H9 (cell line): ENCODE measurements around the gene IP6K2. TPM values are rescaled to one million over a fixed set of nuclear protein-coding genes. Genes with fewer than 3 reads are reported as not detected.

Experiments
- DNase-seq: peaks from one replicate; pipeline ENCODE4 v3.0.0-alpha.2; 2017
- H2AFZ ChIP-seq: one replicate; pipeline ENCODE4 v1.6.1; 2013; ENCODE audit warnings: mild to moderate bottlenecking, low read length, control low read depth, moderate library complexity
- H2AK5ac ChIP-seq: 2 replicates; pipeline ENCODE4 v1.6.1; 2013; ENCODE audit warnings: low read length, control low read depth, mixed read lengths; ENCODE audit not compliant: insufficient read length
- H2BK120ac ChIP-seq: one replicate; pipeline ENCODE4 v1.6.1; 2013; ENCODE audit warnings: low read depth, mild to moderate bottlenecking, low read length, control low read depth, inconsistent platforms; ENCODE audit not compliant: poor library complexity, severe bottlenecking
- H2BK12ac ChIP-seq: 2 replicates; pipeline ENCODE4 v1.6.1; 2013; ENCODE audit warnings: low read length, control low read depth, mixed read lengths, low read depth; ENCODE audit not compliant: insufficient read length
- H2BK15ac ChIP-seq: 2 replicates; pipeline ENCODE4 v1.6.1; 2013; ENCODE audit warnings: low read depth, low read length, control low read depth
- H2BK20ac ChIP-seq: one replicate; pipeline ENCODE4 v1.6.1; 2013; ENCODE audit warnings: low read depth, mild to moderate bottlenecking, low read length, control low read depth, inconsistent platforms; ENCODE audit not compliant: poor library complexity, severe bottlenecking
- H2BK5ac ChIP-seq: 2 replicates; pipeline ENCODE4 v1.6.1; 2013; ENCODE audit warnings: low read length, control low read depth, mixed read lengths; ENCODE audit not compliant: insufficient read length
- H3K14ac ChIP-seq: 2 replicates; pipeline ENCODE4 v1.6.1; 2013; ENCODE audit warnings: low read length, control low read depth; ENCODE audit not compliant: insufficient read depth
- H3K18ac ChIP-seq: 2 replicates; pipeline ENCODE4 v1.6.1; 2013; ENCODE audit warnings: low read depth, mild to moderate bottlenecking, mixed read lengths, low read length, control low read depth; ENCODE audit not compliant: insufficient read length
- H3K23ac ChIP-seq: 2 replicates; pipeline ENCODE4 v1.6.1; 2013; ENCODE audit warnings: low read length, control low read depth, mixed read lengths, low read depth; ENCODE audit not compliant: insufficient read length
- H3K23me2 ChIP-seq: 2 replicates; pipeline ENCODE4 v1.6.1; 2013; ENCODE audit warnings: low read depth, mild to moderate bottlenecking, mixed read lengths, low read length, control low read depth; ENCODE audit not compliant: insufficient read length, poor library complexity, severe bottlenecking
- H3K27ac ChIP-seq: 2 replicates; pipeline ENCODE4 v1.5.1; 2013; ENCODE audit warnings: low read length, control low read depth, mixed read lengths, low read depth; ENCODE audit not compliant: insufficient read length
- H3K27me3 ChIP-seq: 2 replicates; pipeline ENCODE4 v1.6.1; 2013; ENCODE audit warnings: low read length, control low read depth, inconsistent platforms; ENCODE audit not compliant: insufficient read depth
- H3K4ac ChIP-seq: 2 replicates; pipeline ENCODE4 v1.6.1; 2013; ENCODE audit warnings: low read depth, mild to moderate bottlenecking, control low read depth, inconsistent platforms, low read length, moderate library complexity
- H3K4me1 ChIP-seq: 2 replicates; pipeline ENCODE4 v1.6.1; 2013; ENCODE audit warnings: low read length, control low read depth, inconsistent platforms; ENCODE audit not compliant: insufficient read depth
- H3K4me2 ChIP-seq: 2 replicates; pipeline ENCODE4 v1.6.1; 2013; ENCODE audit warnings: low read length, control low read depth, mixed read lengths; ENCODE audit not compliant: insufficient read length, insufficient read depth
- H3K56ac ChIP-seq: 2 replicates; pipeline ENCODE4 v1.6.1; 2013; ENCODE audit warnings: low read depth, mild to moderate bottlenecking, mixed read lengths, low read length, control low read depth; ENCODE audit not compliant: insufficient read length
- H3K79me1 ChIP-seq: 2 replicates; pipeline ENCODE4 v1.6.1; 2013; ENCODE audit warnings: low read depth, mild to moderate bottlenecking, moderate library complexity, low read length, control low read depth, inconsistent platforms; ENCODE audit not compliant: insufficient read depth, poor library complexity, severe bottlenecking
- H3K79me2 ChIP-seq: 2 replicates; pipeline ENCODE4 v1.6.1; 2013; ENCODE audit warnings: low read length, control low read depth, inconsistent platforms; ENCODE audit not compliant: insufficient read depth
- H3K9ac ChIP-seq: 2 replicates; pipeline ENCODE4 v1.6.1; 2013; ENCODE audit warnings: low read length, control low read depth, mixed read lengths; ENCODE audit not compliant: insufficient read length; ENCODE audit errors: extremely low read depth
- H3K9me3 ChIP-seq: one replicate; pipeline ENCODE4 v1.6.1; 2013; ENCODE audit warnings: low read depth, low read length, inconsistent platforms; ENCODE audit not compliant: control insufficient read depth
- H3T11ph ChIP-seq: one replicate; pipeline ENCODE4 v1.6.1; 2013; ENCODE audit warnings: mild to moderate bottlenecking, low read length, control low read depth, inconsistent platforms
- H4K20me1 ChIP-seq: one replicate; pipeline ENCODE4 v1.6.1; 2013; ENCODE audit not compliant: control insufficient read depth, insufficient read length, insufficient read depth
- H4K5ac ChIP-seq: 2 replicates; pipeline ENCODE4 v1.6.1; 2013; ENCODE audit warnings: low read depth, mild to moderate bottlenecking, mixed read lengths, low read length, control low read depth; ENCODE audit not compliant: insufficient read length
- H4K8ac ChIP-seq: replicated peaks from 2 replicates; pipeline ENCODE4 v1.6.1; 2013; ENCODE audit warnings: low read length, control low read depth, mixed read lengths, low read depth; ENCODE audit not compliant: insufficient read length
- H4K91ac ChIP-seq: 2 replicates; pipeline ENCODE4 v1.6.1; 2013; ENCODE audit warnings: low read depth, mild to moderate bottlenecking, moderate library complexity, mixed read lengths, low read length, control low read depth; ENCODE audit not compliant: insufficient read length
- H3K27ac Mint-ChIP-seq, 3 experiments: 2 replicates in 2 of 3; 3 replicates in 1 of 3; pipeline ENCODE4 v1.8.0; 2020 to 2021; ENCODE audit warnings: mixed read lengths in 3 of 3, mild to moderate bottlenecking in 1 of 3, moderate library complexity in 1 of 3
- H3K27me3 Mint-ChIP-seq: 2 replicates; pipeline ENCODE4 v1.8.0; 2021; ENCODE audit warnings: low read depth, mild to moderate bottlenecking, moderate library complexity, mixed read lengths
- H3K36me3 Mint-ChIP-seq, 3 experiments: 2 replicates in 2 of 3; 3 replicates in 1 of 3; pipeline ENCODE4 v1.8.0; 2020 to 2021; ENCODE audit warnings: low read depth in 3 of 3, mixed read lengths in 3 of 3; ENCODE audit not compliant: insufficient read depth in 1 of 3
- H3K4me1 Mint-ChIP-seq, 2 experiments: 2 replicates each; pipeline ENCODE4 v1.8.0; 2020; ENCODE audit warnings: mixed read lengths in 2 of 2
- H3K4me3 Mint-ChIP-seq, 2 experiments: 2 replicates in 1 of 2; 3 replicates in 1 of 2; pipeline ENCODE4 v1.8.0; 2020 to 2021; ENCODE audit warnings: mild to moderate bottlenecking in 2 of 2, mixed read lengths in 2 of 2, moderate library complexity in 1 of 2
- H3K9me3 Mint-ChIP-seq, 2 experiments: 2 replicates in 1 of 2; 3 replicates in 1 of 2; pipeline ENCODE4 v1.8.0; 2020; ENCODE audit warnings: mild to moderate bottlenecking in 2 of 2, mixed read lengths in 2 of 2, moderate library complexity in 1 of 2
- CTCF ChIP-seq: fragments of 200-600 bp; sonication (generic); conservative IDR thresholded peaks from 3 replicates; pipeline ENCODE4 v1.8.0; 2021; ENCODE audit warnings: antibody characterized with exemption, mild to moderate bottlenecking
- WGBS: extraction: QIAGEN DNeasy Blood & Tissue Kit; methylation state at CpG from one replicate; pipeline ENCODE4 v1.1.7; 2013; ENCODE audit warnings: missing lambda C conversion rate, low lambda C conversion rate, mixed read lengths; ENCODE audit not compliant: insufficient read length; ENCODE audit errors: extremely low coverage; 5-methylcytosine and 5-hydroxymethylcytosine counted together
- total RNA-seq: library from RNA; stranded (reverse); gene quantifications from 2 replicates; pipeline ENCODE4 v1.2.1, GENCODE V29; 2021

The IP6K2 gene
- total RNA-seq, 1 experiment from 2014 or later, result 94.7 TPM

DNA sequence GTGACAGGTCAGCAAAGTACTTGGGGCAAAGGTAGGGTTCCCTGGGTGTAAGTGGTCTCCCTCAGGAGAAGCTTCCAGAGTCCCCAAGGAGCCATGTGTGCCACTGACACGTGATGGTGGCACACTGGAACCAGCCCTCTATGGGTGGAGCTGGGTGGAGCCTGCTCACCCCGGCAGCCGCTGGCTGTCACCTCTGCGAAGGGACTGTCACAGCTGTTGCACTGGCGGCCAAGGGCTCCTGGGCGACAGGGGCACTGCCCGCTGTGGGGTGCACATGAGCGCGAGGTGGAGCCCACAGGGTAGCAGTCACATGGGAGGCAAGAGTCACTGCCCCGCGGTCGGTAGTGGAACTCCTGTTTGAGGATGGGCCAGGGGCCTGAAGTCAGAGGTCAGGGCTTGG lies 66.3 kb downstream of the IP6K2 start:
- Histone ChIP-seq H3K9me3 (no peaks in the 10 kb centered on the region), H4K20me1 (peaks cover 3% of the 10 kb centered on the region), H3K56ac (no peak overlapping the region), H3K18ac (no peak overlapping the region), H3K4me1 (no peaks in the 10 kb centered on the region; the same call in 1 of the 2 replicates), H3K23ac (no peak overlapping the region), H2AK5ac (no peak overlapping the region), H3K79me2 (no peaks in the 10 kb centered on the region), H3K9ac (no peak overlapping the region), H3K4ac (no peak overlapping the region), H4K5ac (no peak overlapping the region), H3K23me2 (peaks cover 3% of the 10 kb centered on the region), H2BK120ac (no peak overlapping the region), H2BK12ac (no peak overlapping the region), H3T11ph (no peak overlapping the region), H4K91ac (no peak overlapping the region), H4K8ac (no peak overlapping the region), H2AFZ (no peak overlapping the region), H2BK15ac (no peak overlapping the region), H3K27me3 (no peaks in the 10 kb centered on the region), H3K4me2 (no peak overlapping the region), H2BK5ac (no peak overlapping the region), H2BK20ac (no peak overlapping the region), H3K79me1 (no peaks in the 10 kb centered on the region), H3K27ac (no peak overlapping the region), H3K14ac (no peak overlapping the region)
- H3K4me1 Mint-ChIP-seq, result peaks cover 4 to 5% of the 10 kb centered on the region in 2 experiments
- peak overlapping the region in 1 of 3 experiments; percentile 33; a peak in 3 of 7 replicates for H3K27ac Mint-ChIP-seq
- peaks cover 2% of the 10 kb centered on the region; the same call in 1 of the 2 replicates for H3K27me3 Mint-ChIP-seq
- H3K9me3 Mint-ChIP-seq, result no peaks in the 10 kb centered on the region
- WGBS, result no CpG with 5 or more reads among the region's 12 CpGs
- no peak for TF ChIP-seq CTCF
- no peak for DNase-seq
- H3K4me3 Mint-ChIP-seq, result no peak overlapping the region
- H3K36me3 Mint-ChIP-seq, result peaks cover 31 to 54% (median 54%) of the 10 kb centered on the region in 3 experiments
